B cell (primary cell): ENCODE measurements around the gene CASP2. TPM values are rescaled to one million over a fixed set of nuclear protein-coding genes. Genes with fewer than 3 reads are reported as not detected.

ENCODE experiments used
- ATAC-seq: fragments of 200-7000 bp; cut with Tn5 transposase; one replicate; pipeline ENCODE4 v1.10.0; 2021; ENCODE audit warnings: low read depth, mild to moderate bottlenecking, moderate number of reproducible peaks, moderate library complexity
- CTCF ChIA-PET: fragments of 350-600 bp; sonication (Branson Sonifier 250); formaldehyde crosslinking; loops from one replicate; lab custom pipeline; 2021; ENCODE audit warnings: antibody characterized with exemption, inconsistent platforms; lab: Charles Lee
- POLR2A ChIA-PET: fragments of 350-600 bp; sonication (Branson Sonifier 250); formaldehyde crosslinking; loops from one replicate; lab custom pipeline; 2021; ENCODE audit warnings: antibody characterized with exemption; lab: Charles Lee
- DNase-seq: peaks from one replicate; pipeline ENCODE4 v3.0.0; 2013
- H2AFZ ChIP-seq: 2 replicates; pipeline ENCODE4 v1.6.1; 2012; ENCODE audit warnings: mild to moderate bottlenecking, low read depth, low read length; ENCODE audit not compliant: insufficient read depth, poor library complexity, severe bottlenecking
- H3K27ac ChIP-seq, 2 donors: 1 replicate in 1 of 2; 2 replicates in 1 of 2; pipeline ENCODE4 v1.5.1; 2012 to 2013; ENCODE audit warnings: low read length in 2 of 2, mild to moderate bottlenecking in 2 of 2, moderate library complexity in 1 of 2
- H3K27me3 ChIP-seq, 4 experiments: fragments of 200-600 bp in 1 of 4; sonication (generic) in 1 of 4; replicated peaks in 1 of 4; 1 replicate in 2 of 4; 2 replicates in 2 of 4; pipeline versions ENCODE4 v1.6.1 to v1.7.0; 2013 to 2016; ENCODE audit warnings: low read length in 3 of 4, mild to moderate bottlenecking in 2 of 4, mixed read lengths in 1 of 4, moderate library complexity in 1 of 4; ENCODE audit not compliant: insufficient read depth in 4 of 4, control insufficient read depth in 3 of 4; ENCODE audit errors: control extremely low read depth in 1 of 4
- H3K36me3 ChIP-seq, 2 experiments: replicated peaks in 1 of 2; 1 replicate in 1 of 2; 2 replicates in 1 of 2; pipeline versions ENCODE4 v1.6.1 to v1.7.1; 2013; ENCODE audit warnings: low read length in 1 of 2; ENCODE audit not compliant: insufficient read depth in 2 of 2, control insufficient read depth in 1 of 2; ENCODE audit errors: control extremely low read depth in 1 of 2, extremely low read depth in 1 of 2
- H3K4me1 ChIP-seq, 2 donors: fragments of 200-600 bp in 1 of 2; sonication (generic) in 1 of 2; 1 replicate in 1 of 2; 2 replicates in 1 of 2; pipeline versions ENCODE4 v1.5.1 to v1.6.1; 2013 to 2017; ENCODE audit warnings: low read length in 2 of 2; ENCODE audit not compliant: control insufficient read depth in 2 of 2, insufficient read depth in 2 of 2
- H3K4me2 ChIP-seq: replicated peaks from 2 replicates; pipeline ENCODE3; 2012; ENCODE audit warnings: mild to moderate bottlenecking, low read depth, low read length; ENCODE audit not compliant: poor library complexity, severe bottlenecking
- H3K4me3 ChIP-seq, 5 experiments: fragments of 200-600 bp in 1 of 5; sonication (generic) in 1 of 5; 1 replicate in 3 of 5; 2 replicates in 2 of 5; pipeline versions ENCODE4 v1.5.1 to v1.7.0; 2011 to 2016; ENCODE audit warnings: low read length in 4 of 5, mild to moderate bottlenecking in 4 of 5, low read depth in 2 of 5, control low read depth in 1 of 5, moderate library complexity in 1 of 5; ENCODE audit not compliant: insufficient read depth in 1 of 5; ENCODE audit errors: control extremely low read depth in 1 of 5, extremely low read depth in 1 of 5
- H3K79me2 ChIP-seq: fragments of 200-600 bp; sonication (generic); one replicate; pipeline ENCODE4 v1.6.0; 2016; ENCODE audit warnings: low read length; ENCODE audit not compliant: control insufficient read depth, insufficient read depth
- H3K9ac ChIP-seq: fragments of 200-600 bp; sonication (generic); 2 replicates; pipeline ENCODE4 v1.6.1; 2017; ENCODE audit warnings: mild to moderate bottlenecking, low read length, moderate library complexity
- H3K9me3 ChIP-seq, 3 donors: one replicate each; pipeline versions ENCODE4 v1.6.1 to v1.7.1; 2013; ENCODE audit warnings: low read length in 2 of 3; ENCODE audit not compliant: control insufficient read depth in 2 of 3, insufficient read depth in 1 of 3; ENCODE audit errors: control extremely low read depth in 1 of 3
- H4K20me1 ChIP-seq: 2 replicates; pipeline ENCODE4 v1.6.0; 2012; ENCODE audit warnings: mild to moderate bottlenecking, low read length; ENCODE audit not compliant: insufficient read depth, control insufficient read depth, poor library complexity, severe bottlenecking
- H3K27ac Mint-ChIP-seq: one replicate; pipeline ENCODE4 v1.8.0; 2021; ENCODE audit warnings: mixed read lengths
- H3K27me3 Mint-ChIP-seq: one replicate; pipeline ENCODE4 v1.8.0; 2021; ENCODE audit warnings: mixed read lengths
- H3K4me1 Mint-ChIP-seq: one replicate; pipeline ENCODE4 v1.8.0; 2021; ENCODE audit warnings: mixed read lengths
- H3K4me3 Mint-ChIP-seq: one replicate; pipeline ENCODE4 v1.8.0; 2021; ENCODE audit warnings: mixed read lengths
- H3K9me3 Mint-ChIP-seq: one replicate; pipeline ENCODE4 v1.8.0; 2022; ENCODE audit warnings: mixed read lengths; ENCODE audit not compliant: insufficient read depth
- EZH2 ChIP-seq: IDR thresholded peaks from 2 replicates; pipeline ENCODE4 v1.6.1; 2012; ENCODE audit warnings: borderline replicate concordance, low read depth, mild to moderate bottlenecking, moderate library complexity, low read length; ENCODE audit not compliant: insufficient read depth, poor library complexity, severe bottlenecking
- WGBS: methylation state at CpG from one replicate; pipeline ENCODE4 v1.1.5; 2013; ENCODE audit warnings: missing lambda C conversion rate; ENCODE audit not compliant: insufficient coverage; 5-methylcytosine and 5-hydroxymethylcytosine counted together
- intact Hi-C: fragments of 100-400 bp; cut with micrococcal nuclease; formaldehyde crosslinking; loops from one replicate; pipeline ENCODE4 v1.10.0; 2022
- polyA plus RNA-seq: library from polyadenylated mRNA; depleted of rRNA; stranded (reverse); fragments of >200 nt; gene quantifications from 2 replicates; pipeline ENCODE4 v1.2.3, GENCODE V29; 2012
- total RNA-seq, 2 donors: library from RNA; stranded (reverse); fragments of 120-200 nt in 1 of 2; gene quantifications; 1 replicate in 1 of 2; 2 replicates in 1 of 2; pipeline versions ENCODE4 v1.2.3 to v1.2.4, GENCODE V29; 2013 to 2022
- TF ChIP-seq, protein P1 (sequence below): fragments of 200-600 bp; IDR thresholded peaks from one replicate; pipeline ENCODE4 v1.8.0; 2022; ENCODE audit warnings: antibody characterized with exemption, mild to moderate bottlenecking

The CASP2 gene
- total and polyA plus RNA-seq, 2 donors (not counting 1 experiment from before 2014, with no cell fraction given): 29.2 to 66.5 TPM

GRCh38 chr7:143242306-143242705 lies 45.8 kb upstream of the CASP2 start:
- H3K27ac ChIP-seq: no peak overlapping the region
- no peaks in the 10 kb centered on the region for H3K36me3 ChIP-seq
- no peaks in the 10 kb centered on the region for H4K20me1 ChIP-seq
- H3K4me1 ChIP-seq: peaks cover 9 to 17% of the 10 kb centered on the region in 2 donors
- H3K4me3 ChIP-seq: no peak overlapping the region
- ChIA-PET CTCF (interaction anchor here (1.0 to 6.4 kb wide), 4 partner anchors 58 to 886 kb away, joined by 3 to 172 read pairs (median 74); no protein-coding TSS in a partner anchor), POLR2A (no interaction called here)
- intact Hi-C loops: no loop called here
- Mint-ChIP-seq H3K27me3 (peaks cover 13% of the 10 kb centered on the region), H3K4me3 (no peak overlapping the region), H3K9me3 (peaks cover 2% of the 10 kb centered on the region), H3K4me1 (peaks cover 19% of the 10 kb centered on the region), H3K27ac (no peak overlapping the region)
- peaks cover 0 to 3% (median 0%) of the 10 kb centered on the region in 4 experiments for H3K27me3 ChIP-seq
- no peak overlapping the region for H3K9ac ChIP-seq
- ATAC-seq (no peak), DNase-seq (no peak)
- peaks cover under 1 to 8% (median 3%) of the 10 kb centered on the region in 3 donors for H3K9me3 ChIP-seq
- H2AFZ ChIP-seq: no peak overlapping the region
- no peak for TF ChIP-seq EZH2
- TF ChIP-seq, protein P1, sequence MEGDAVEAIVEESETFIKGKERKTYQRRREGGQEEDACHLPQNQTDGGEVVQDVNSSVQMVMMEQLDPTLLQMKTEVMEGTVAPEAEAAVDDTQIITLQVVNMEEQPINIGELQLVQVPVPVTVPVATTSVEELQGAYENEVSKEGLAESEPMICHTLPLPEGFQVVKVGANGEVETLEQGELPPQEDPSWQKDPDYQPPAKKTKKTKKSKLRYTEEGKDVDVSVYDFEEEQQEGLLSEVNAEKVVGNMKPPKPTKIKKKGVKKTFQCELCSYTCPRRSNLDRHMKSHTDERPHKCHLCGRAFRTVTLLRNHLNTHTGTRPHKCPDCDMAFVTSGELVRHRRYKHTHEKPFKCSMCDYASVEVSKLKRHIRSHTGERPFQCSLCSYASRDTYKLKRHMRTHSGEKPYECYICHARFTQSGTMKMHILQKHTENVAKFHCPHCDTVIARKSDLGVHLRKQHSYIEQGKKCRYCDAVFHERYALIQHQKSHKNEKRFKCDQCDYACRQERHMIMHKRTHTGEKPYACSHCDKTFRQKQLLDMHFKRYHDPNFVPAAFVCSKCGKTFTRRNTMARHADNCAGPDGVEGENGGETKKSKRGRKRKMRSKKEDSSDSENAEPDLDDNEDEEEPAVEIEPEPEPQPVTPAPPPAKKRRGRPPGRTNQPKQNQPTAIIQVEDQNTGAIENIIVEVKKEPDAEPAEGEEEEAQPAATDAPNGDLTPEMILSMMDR: no peak
- no peaks in the 10 kb centered on the region for H3K79me2 ChIP-seq
- WGBS: 91% methylated on average over 6 of the region's 11 CpGs
- H3K4me2 ChIP-seq: no peak overlapping the region

- Histone ChIP-seq H3K9me3 (no peaks in the 10 kb centered on the region), H3K79me2 (no peaks in the 10 kb centered on the region), H2AFZ (no peak overlapping the region), H3K4me3 (no peak overlapping the region), H3K27ac (no peak overlapping the region), H3K27me3 (peaks cover 0 to 3% (median 0%) of the 10 kb centered on the region in 4 experiments), H3K36me3 (no peaks in the 10 kb centered on the region), H3K9ac (no peak overlapping the region), H3K4me1 (peaks cover 9 to 17% of the 10 kb centered on the region in 2 donors), H4K20me1 (no peaks in the 10 kb centered on the region), H3K4me2 (no peak overlapping the region)
- ChIA-PET CTCF (interaction anchor here (0.5 to 6.4 kb wide), 7 partner anchors 15 to 885 kb away, joined by 3 to 172 read pairs (median 4); no protein-coding TSS in a partner anchor), POLR2A (no interaction called here)
- H3K9me3 Mint-ChIP-seq: no peaks in the 10 kb centered on the region
- no peak for DNase-seq
- H3K27me3 Mint-ChIP-seq: peaks cover 13% of the 10 kb centered on the region
- TF ChIP-seq, protein P1: no peak
- no peak for TF ChIP-seq EZH2
- H3K4me3 Mint-ChIP-seq: no peak overlapping the region
- intact Hi-C loops: no loop called here
- WGBS: no CpG with 5 or more reads among the region's 7 CpGs
- no peak for ATAC-seq
- H3K27ac Mint-ChIP-seq: no peak overlapping the region
- peaks cover 20% of the 10 kb centered on the region for H3K4me1 Mint-ChIP-seq
Measured at GRCh38 chr7:143243111-143243510, 45.0 kb upstream of the CASP2 start.
